ENCODE results near the gene NKX1-1. TPM values are rescaled to one million over a fixed set of nuclear protein-coding genes. Genes with fewer than 3 reads are reported as not detected.

Gene NKX1-1
- polyA plus RNA-seq, 1 experiment, result not detected

DNA sequence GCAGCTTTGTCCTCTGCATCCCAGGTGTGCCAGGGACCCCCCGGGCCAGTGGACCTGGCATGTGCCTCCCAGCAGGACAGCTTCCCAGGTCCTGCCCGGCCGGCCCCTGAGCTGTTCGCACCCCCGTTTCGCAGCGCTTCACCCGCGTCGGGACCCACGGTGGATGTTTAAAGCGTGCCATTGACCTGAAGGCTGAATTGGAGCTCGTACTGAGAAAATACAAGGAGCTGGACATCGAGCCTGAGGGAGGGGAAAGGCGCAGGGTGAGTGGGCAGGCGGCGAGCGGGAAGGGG, 51.3 kb downstream of the NKX1-1 start:
- TF ChIP-seq, protein P1, sequence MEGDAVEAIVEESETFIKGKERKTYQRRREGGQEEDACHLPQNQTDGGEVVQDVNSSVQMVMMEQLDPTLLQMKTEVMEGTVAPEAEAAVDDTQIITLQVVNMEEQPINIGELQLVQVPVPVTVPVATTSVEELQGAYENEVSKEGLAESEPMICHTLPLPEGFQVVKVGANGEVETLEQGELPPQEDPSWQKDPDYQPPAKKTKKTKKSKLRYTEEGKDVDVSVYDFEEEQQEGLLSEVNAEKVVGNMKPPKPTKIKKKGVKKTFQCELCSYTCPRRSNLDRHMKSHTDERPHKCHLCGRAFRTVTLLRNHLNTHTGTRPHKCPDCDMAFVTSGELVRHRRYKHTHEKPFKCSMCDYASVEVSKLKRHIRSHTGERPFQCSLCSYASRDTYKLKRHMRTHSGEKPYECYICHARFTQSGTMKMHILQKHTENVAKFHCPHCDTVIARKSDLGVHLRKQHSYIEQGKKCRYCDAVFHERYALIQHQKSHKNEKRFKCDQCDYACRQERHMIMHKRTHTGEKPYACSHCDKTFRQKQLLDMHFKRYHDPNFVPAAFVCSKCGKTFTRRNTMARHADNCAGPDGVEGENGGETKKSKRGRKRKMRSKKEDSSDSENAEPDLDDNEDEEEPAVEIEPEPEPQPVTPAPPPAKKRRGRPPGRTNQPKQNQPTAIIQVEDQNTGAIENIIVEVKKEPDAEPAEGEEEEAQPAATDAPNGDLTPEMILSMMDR (IDR thresholded peaks at IDR 0.05; ENCODE audit: insufficient read depth, low read depth, low read length), result no peak
- Histone ChIP-seq H3K36me3 (ENCODE audit: control insufficient read depth, insufficient read depth, low read length) (peaks cover 20% of the 10 kb centered on the region), H3K27me3 (ENCODE audit: control insufficient read depth, insufficient read depth, low read length) (no peaks in the 10 kb centered on the region), H3K4me3 (ENCODE audit: low read depth, low read length) (no peak overlapping the region)
- CTCF ChIA-PET, result interaction anchor here (0.5 to 9.9 kb wide), 11 partner anchors 14 to 338 kb away, joined by 3 to 103 read pairs (median 5); no protein-coding TSS in a partner anchor
- POLR2A ChIA-PET, result no interaction called here
- DNase-seq (ENCODE audit: low read depth), result no peak

DNA sequence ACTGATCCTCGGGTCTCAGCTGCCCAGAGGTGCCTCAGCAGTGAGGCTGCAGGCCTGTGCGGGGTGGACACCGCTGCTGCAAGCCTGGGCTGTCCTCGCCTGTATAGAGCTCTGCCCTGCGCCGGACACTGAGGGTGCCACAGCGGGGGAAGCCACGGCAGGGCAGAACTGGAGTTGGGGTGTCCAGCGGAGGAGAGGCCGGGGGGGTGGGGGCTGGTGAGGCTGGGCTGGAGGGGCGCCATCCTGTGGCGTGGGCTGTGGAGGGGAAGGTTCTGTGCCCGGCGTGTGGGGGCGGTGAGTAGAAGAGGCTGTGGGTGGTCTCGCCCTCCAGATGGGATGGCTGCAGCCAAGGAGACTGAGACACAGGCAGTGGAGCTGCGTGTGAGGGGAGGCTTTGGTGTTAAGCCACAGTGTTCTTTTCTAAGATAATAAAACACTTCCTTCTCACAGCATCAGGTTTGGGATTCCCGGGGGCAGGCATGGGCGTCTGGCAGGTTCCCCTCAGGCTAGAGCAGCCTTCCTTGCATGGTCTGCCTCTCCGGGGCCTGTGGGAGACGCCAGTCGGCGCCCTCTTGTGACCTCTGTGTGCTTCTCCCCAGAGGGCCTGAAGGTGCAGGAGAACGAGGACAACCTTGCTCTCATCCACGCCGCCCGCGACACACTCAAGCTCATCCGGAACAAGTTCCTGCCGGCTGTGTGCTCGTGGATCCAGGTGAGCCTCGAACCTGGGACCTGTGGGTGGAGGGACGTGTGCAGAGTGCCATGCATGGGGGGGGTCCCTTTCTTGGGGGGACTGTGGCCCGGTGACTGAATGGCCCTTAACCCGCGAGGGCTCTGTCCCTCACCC, 51.9 kb downstream of the NKX1-1 start:
- CTCF ChIA-PET, result interaction anchor here (0.6 to 9.9 kb wide), 11 partner anchors 9 to 375 kb away, joined by 3 to 103 read pairs (median 5); no protein-coding TSS in a partner anchor
- Histone ChIP-seq H3K27me3 (ENCODE audit: control insufficient read depth, insufficient read depth, low read length) (no peaks in the 10 kb centered on the region), H3K4me3 (ENCODE audit: low read depth, low read length) (no peak overlapping the region), H3K36me3 (ENCODE audit: control insufficient read depth, insufficient read depth, low read length) (peaks cover 23% of the 10 kb centered on the region)
- TF ChIP-seq, protein P1 (IDR thresholded peaks at IDR 0.05; ENCODE audit: insufficient read depth, low read depth, low read length), result no peak
- POLR2A ChIA-PET, result no interaction called here
- DNase-seq (ENCODE audit: low read depth), result no peak

DNA sequence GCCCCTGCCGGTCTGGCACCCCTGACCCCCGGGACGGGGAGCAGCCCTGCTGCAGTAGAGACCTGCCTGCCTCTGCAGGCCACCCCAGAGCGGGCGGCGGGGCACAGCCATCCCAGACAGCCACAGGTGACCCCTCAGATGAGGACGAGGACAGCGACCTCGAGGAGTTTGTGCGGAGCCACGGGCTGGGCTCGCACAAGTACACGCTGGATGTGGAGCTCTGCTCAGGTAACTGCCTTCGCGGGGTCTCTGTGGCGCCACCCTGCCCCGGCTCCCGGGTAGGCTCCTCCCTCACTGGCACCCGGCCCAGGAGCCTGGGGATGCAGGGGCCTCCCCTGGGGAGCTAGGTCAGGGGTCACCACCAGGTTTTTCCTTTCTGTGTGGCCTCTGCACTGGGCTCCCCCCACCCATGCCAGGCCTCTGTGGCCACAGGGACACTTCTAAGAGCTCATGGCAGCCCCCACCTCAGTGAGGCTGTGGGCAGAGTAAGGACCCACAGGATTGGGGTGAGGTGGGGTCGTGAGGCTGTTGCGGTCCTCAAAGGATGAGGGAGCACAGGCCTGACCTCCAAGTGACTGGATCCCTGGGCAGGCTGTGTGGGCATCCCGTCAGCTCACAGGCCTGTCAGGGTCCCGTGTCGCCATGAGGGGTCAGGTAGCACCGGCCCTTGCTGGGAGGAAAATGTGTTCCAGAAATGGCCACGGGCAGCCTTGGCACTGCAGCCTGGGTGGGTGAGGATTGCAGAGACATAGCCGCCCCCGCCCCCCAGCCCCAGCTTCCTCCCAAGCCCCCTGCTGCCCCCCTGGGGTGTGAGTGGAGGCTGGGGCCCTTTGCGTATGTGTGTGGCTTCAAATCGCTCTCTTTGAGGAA, 52.8 kb downstream of the NKX1-1 start:
- TF ChIP-seq, protein P1 (IDR thresholded peaks at IDR 0.05; ENCODE audit: insufficient read depth, low read depth, low read length), result no peak
- Histone ChIP-seq H3K27me3 (ENCODE audit: control insufficient read depth, insufficient read depth, low read length) (no peaks in the 10 kb centered on the region), H3K4me3 (ENCODE audit: low read depth, low read length) (no peak overlapping the region), H3K36me3 (ENCODE audit: control insufficient read depth, insufficient read depth, low read length) (peaks cover 23% of the 10 kb centered on the region)
- ChIA-PET POLR2A (no interaction called here), CTCF (interaction anchor here (0.6 to 9.9 kb wide), 10 partner anchors 8 to 376 kb away, joined by 3 to 103 read pairs (median 3); no protein-coding TSS in a partner anchor)
- DNase-seq (ENCODE audit: low read depth), result no peak

Other genes starting within 250 kb of the NKX1-1 start
- 8.8 and 11.6 TPM in 2 replicates for gene SPON2, start 233.9 kb downstream of the NKX1-1 start, polyA plus RNA-seq (2011; rRNA removed)
- 58.5 and 106 TPM in 2 replicates for gene CTBP1, start 157.3 kb downstream of the NKX1-1 start, polyA plus RNA-seq (2011; rRNA removed)
- 77.5 and 94.4 TPM in 2 replicates for gene MAEA, start 116.6 kb downstream of the NKX1-1 start, polyA plus RNA-seq (2011; rRNA removed)
- 4.1 and 5.8 TPM in 2 replicates for gene UVSSA, start 59.2 kb downstream of the NKX1-1 start, polyA plus RNA-seq (2011; rRNA removed)

All from BJ (cell line).